Stomach (tissue), 9 donors: Measurements from ENCODE around the gene NXPH4. TPM values are rescaled to one million over a fixed set of nuclear protein-coding genes. Genes with fewer than 3 reads are reported as not detected.

Source experiments
- DNase-seq, 2 donors: peaks; one replicate each; pipeline versions ENCODE4 v3.0.0 to v3.0.0-alpha.2; 2013 to 2019
- H3K27ac ChIP-seq, 5 donors: fragments of 200-600 bp in 4 of 5; sonication (generic) in 4 of 5; one replicate each; pipeline ENCODE4 v1.5.1; 2013 to 2019; ENCODE audit warnings: mild to moderate bottlenecking in 1 of 5, moderate library complexity in 1 of 5
- H3K27me3 ChIP-seq, 3 donors: fragments of 200-600 bp; sonication (generic); one replicate each; pipeline ENCODE4 v1.5.1; 2017 to 2019; ENCODE audit warnings: mixed run types in 1 of 3
- H3K36me3 ChIP-seq, 4 donors: fragments of 200-600 bp; sonication (generic); 1 replicate in 3 of 4; 2 replicates in 1 of 4; pipeline ENCODE4 v1.5.1; 2016 to 2019
- H3K4me1 ChIP-seq, 4 donors: fragments of 200-600 bp; sonication (generic); one replicate each; pipeline ENCODE4 v1.5.1; 2016 to 2019
- H3K4me3 ChIP-seq, 4 donors: fragments of 200-600 bp; sonication (generic) in 3 of 4; one replicate each; pipeline ENCODE4 v1.5.1; 2016 to 2019; ENCODE audit warnings: mild to moderate bottlenecking in 1 of 4
- H3K9me3 ChIP-seq, 4 donors: fragments of 200-600 bp; sonication (generic); one replicate each; pipeline ENCODE4 v1.5.1; 2016 to 2019
- EP300 ChIP-seq: sonication (generic); formaldehyde crosslinking; IDR thresholded peaks from one replicate; pipeline ENCODE4 v1.6.1; 2017; ENCODE audit warnings: antibody characterized with exemption
- POLR2A ChIP-seq, 4 donors: fragments of 450-650 bp; IDR thresholded peaks; one replicate each; pipeline ENCODE4 v1.6.1; 2016; ENCODE audit warnings: antibody characterized with exemption in 4 of 4, control low read depth in 2 of 4, mild to moderate bottlenecking in 1 of 4, moderate library complexity in 1 of 4
- POLR2AphosphoS5 ChIP-seq, 3 donors: sonication (generic); formaldehyde crosslinking; IDR thresholded peaks; one replicate each; pipeline ENCODE4 v1.6.1; 2016; ENCODE audit warnings: antibody characterized with exemption in 3 of 3
- WGBS, 5 donors: extraction: QIAGEN DNeasy Blood & Tissue Kit in 3 of 5; methylation state at CpG; one replicate each; pipeline versions ENCODE4 v1.1.5 to v1.1.7; 2013 to 2018; 5-methylcytosine and 5-hydroxymethylcytosine counted together
- intact Hi-C: fragments of 100-400 bp; cut with DNase I; formaldehyde crosslinking; loops from one replicate; pipeline ENCODE4 v1.15.1; 2023; ENCODE audit warnings: low total_unique reads
- polyA plus RNA-seq, 3 donors: library from polyadenylated mRNA; stranded (reverse); fragments of 200-250 nt; gene quantifications; one replicate each; pipeline ENCODE4 v1.2.3, GENCODE V29; 2013
- total RNA-seq, 5 donors: library from RNA; depleted of rRNA; stranded (reverse); fragments of >200 nt; gene quantifications; one replicate each; pipeline versions ENCODE4 v1.1.0 to v1.2.3, GENCODE V29; 2014 to 2016
- TF ChIP-seq, protein P1 (sequence below), 7 experiments: fragments of 450-650 bp in 4 of 7; fragments of 200-600 bp in 3 of 7; sonication (generic) in 3 of 7; IDR thresholded peaks; one replicate each; pipeline ENCODE4 v1.5.1; 2016 to 2019; ENCODE audit warnings: antibody characterized with exemption in 7 of 7, control low read depth in 2 of 7, mild to moderate bottlenecking in 1 of 7
- donor health status: healthy with polysubstance abuse.
- donor health status: Bipolar disorder and iron deficiency.
- donor health status: healthy.

NXPH4 gene
- total and polyA plus RNA-seq, 8 donors: 0.18 to 0.44 (median 0.30) TPM; not detected in 5

DNA sequence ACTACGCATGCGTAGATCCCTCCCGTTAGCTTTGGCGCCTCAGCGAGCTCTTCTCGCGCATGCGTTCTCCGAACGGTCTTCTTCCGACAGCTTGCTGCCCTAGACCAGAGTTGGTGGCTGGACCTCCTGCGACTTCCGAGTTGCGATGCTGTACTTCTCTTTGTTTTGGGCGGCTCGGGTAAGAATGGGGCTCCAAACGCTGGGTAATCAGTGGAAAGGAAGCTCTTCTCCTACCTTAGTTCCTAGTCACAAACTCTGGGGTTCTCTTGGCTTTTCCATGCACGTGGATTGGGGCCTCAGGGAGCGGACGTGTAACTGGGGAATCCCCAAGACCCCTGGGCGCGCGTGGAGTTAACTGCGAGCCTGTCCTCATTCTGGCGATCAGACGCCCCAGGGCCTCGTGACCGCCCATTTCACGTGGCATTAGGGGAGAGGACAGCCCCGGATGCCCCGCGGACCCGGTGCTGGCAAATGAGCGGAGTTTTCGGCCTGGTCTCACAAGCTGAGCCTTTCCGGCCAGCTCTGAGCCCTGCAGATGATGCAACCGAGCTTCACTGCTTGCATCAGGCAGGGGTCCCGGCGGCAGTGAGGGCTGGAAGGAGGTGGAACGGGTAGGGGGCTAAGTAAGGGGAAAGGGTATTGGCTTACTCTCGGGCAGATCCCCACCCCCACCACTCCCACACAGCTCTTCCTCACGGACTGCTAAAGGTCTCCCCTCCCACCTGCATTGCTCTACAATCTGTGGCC, 13.2 kb downstream of the NXPH4 start, which contains the start of gene SHMT2:
TSS of gene SHMT2 (plus strand) at position 78 of the 747 bp plus-strand sequence. CDS start at position 146, 68 bp downstream.
- intact Hi-C loops: no loop called here
- Histone ChIP-seq H3K4me1 (peaks cover 22 to 65% (median 48%) of the 10 kb centered on the region in 4 donors), H3K9me3 (no peaks in the 10 kb centered on the region), H3K4me3 (peak within 1 kb of the TSS; percentile 61 to 84 (median 70)), H3K27me3 (peaks cover 18 to 27% (median 25%) of the 10 kb centered on the region in 3 donors), H3K27ac (peak within 1 kb of the TSS; percentile 81 to 88 (median 83)), H3K36me3 (peaks cover 34 to 41% (median 36%) of the 10 kb centered on the region in 4 donors)
- DNase-seq: peak; percentile 96 to 98
- WGBS, 5 donors: 0 to 1% (median 0%) methylated on average over 37 to 42 of the region's 42 CpGs
- no peak for TF ChIP-seq EP300
- peak in 2 of 3 donors; percentile 19 to 87 for TF ChIP-seq POLR2AphosphoS5 (IDR thresholded peaks at IDR 0.05)
- TF ChIP-seq POLR2A (IDR thresholded peaks at IDR 0.05): no peak

DNA sequence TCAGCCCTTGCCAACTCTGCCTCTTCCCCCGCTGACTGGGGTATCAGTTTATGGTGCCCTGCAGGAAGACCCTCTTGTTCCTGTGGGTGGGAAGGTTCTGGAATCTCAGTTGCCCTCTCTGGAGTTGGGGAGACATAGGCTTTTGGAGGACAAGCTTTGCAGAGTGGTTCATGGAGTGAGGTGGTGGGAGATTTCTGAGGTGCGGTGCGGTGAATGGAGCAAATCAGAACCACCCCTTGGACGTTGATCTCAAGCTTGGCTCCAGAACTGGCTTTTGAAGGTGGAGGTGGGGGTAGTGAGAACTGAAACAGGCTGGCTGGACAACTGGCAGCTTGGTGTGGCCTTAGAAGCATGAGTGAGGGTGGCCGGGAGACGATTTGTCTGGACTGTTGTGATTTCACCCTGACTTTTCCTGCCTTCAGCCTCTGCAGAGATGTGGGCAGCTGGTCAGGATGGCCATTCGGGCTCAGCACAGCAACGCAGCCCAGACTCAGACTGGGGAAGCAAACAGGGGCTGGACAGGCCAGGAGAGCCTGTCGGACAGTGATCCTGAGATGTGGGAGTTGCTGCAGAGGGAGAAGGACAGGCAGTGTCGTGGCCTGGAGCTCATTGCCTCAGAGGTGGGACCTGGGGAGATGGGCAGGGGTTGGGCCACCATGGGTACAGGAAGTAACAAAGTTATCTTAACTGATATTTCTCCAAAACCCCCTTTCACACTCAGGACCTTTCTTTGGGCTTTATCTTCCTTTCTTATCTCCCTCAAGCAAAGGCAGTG, 14.0 kb downstream of the NXPH4 start:
- peaks cover 22 to 65% (median 48%) of the 10 kb centered on the region in 4 donors for H3K4me1 ChIP-seq
- H3K36me3 ChIP-seq: peaks cover 34 to 44% (median 36%) of the 10 kb centered on the region in 4 donors
- WGBS, 5 donors: 27 to 53% (median 36%) methylated on average over 10 of the region's 10 CpGs
- peak overlapping the region in 4 of 5 donors; percentile 81 to 88 (median 85) for H3K27ac ChIP-seq
- peak overlapping the region; percentile 61 to 84 (median 70) for H3K4me3 ChIP-seq
- H3K9me3 ChIP-seq: no peaks in the 10 kb centered on the region
- intact Hi-C loops: no loop called here
- peak in 1 of 2 donors; percentile 17 for DNase-seq
- H3K27me3 ChIP-seq: peaks cover 11 to 27% (median 17%) of the 10 kb centered on the region in 3 donors
- no peak for TF ChIP-seq POLR2AphosphoS5 (IDR thresholded peaks at IDR 0.05)
- TF ChIP-seq, protein P1, sequence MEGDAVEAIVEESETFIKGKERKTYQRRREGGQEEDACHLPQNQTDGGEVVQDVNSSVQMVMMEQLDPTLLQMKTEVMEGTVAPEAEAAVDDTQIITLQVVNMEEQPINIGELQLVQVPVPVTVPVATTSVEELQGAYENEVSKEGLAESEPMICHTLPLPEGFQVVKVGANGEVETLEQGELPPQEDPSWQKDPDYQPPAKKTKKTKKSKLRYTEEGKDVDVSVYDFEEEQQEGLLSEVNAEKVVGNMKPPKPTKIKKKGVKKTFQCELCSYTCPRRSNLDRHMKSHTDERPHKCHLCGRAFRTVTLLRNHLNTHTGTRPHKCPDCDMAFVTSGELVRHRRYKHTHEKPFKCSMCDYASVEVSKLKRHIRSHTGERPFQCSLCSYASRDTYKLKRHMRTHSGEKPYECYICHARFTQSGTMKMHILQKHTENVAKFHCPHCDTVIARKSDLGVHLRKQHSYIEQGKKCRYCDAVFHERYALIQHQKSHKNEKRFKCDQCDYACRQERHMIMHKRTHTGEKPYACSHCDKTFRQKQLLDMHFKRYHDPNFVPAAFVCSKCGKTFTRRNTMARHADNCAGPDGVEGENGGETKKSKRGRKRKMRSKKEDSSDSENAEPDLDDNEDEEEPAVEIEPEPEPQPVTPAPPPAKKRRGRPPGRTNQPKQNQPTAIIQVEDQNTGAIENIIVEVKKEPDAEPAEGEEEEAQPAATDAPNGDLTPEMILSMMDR (IDR thresholded peaks at IDR 0.05): no peak
- no peak for TF ChIP-seq EP300
- TF ChIP-seq POLR2A (IDR thresholded peaks at IDR 0.05): no peak

DNA sequence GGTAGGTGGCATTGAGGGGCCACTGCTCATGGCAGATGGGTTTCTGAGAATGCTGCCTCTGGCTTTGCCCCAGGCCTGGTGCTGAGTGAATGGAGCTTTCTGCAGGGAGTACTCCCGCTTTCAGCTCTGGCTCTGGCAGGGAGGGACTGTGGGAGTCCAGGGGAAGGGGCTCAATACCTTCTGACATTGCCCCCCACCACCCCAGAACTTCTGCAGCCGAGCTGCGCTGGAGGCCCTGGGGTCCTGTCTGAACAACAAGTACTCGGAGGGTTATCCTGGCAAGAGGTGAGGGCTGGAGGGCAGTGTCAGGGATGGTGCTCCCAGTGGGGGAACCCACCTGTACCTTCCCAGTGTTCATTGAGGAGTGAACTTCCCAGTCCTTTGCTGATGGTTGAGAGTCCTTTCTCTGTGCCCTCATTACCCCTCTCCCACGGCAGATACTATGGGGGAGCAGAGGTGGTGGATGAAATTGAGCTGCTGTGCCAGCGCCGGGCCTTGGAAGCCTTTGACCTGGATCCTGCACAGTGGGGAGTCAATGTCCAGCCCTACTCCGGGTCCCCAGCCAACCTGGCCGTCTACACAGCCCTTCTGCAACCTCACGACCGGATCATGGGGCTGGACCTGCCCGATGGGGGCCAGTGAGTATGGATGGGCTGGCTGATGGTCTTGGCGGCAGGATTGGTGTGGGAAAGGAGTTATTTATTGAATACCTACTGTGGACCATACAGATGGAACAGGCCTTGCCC, 14.9 kb downstream of the NXPH4 start:
- Histone ChIP-seq H3K27me3 (peaks cover 2 to 27% (median 12%) of the 10 kb centered on the region in 3 donors), H3K36me3 (peaks cover 34 to 44% (median 36%) of the 10 kb centered on the region in 4 donors), H3K27ac (no peak overlapping the region), H3K4me1 (peaks cover 22 to 65% (median 48%) of the 10 kb centered on the region in 4 donors), H3K9me3 (no peaks in the 10 kb centered on the region), H3K4me3 (peak overlapping the region in 2 of 4 donors; percentile 69 to 84)
- DNase-seq: no peak
- WGBS, 5 donors: 85 to 94% (median 92%) methylated on average over 11 to 13 of the region's 13 CpGs
- intact Hi-C loops: no loop called here
- no peak for TF ChIP-seq POLR2A (IDR thresholded peaks at IDR 0.05)
- TF ChIP-seq, protein P1 (IDR thresholded peaks at IDR 0.05): no peak
- no peak for TF ChIP-seq POLR2AphosphoS5 (IDR thresholded peaks at IDR 0.05)
- no peak for TF ChIP-seq EP300

DNA sequence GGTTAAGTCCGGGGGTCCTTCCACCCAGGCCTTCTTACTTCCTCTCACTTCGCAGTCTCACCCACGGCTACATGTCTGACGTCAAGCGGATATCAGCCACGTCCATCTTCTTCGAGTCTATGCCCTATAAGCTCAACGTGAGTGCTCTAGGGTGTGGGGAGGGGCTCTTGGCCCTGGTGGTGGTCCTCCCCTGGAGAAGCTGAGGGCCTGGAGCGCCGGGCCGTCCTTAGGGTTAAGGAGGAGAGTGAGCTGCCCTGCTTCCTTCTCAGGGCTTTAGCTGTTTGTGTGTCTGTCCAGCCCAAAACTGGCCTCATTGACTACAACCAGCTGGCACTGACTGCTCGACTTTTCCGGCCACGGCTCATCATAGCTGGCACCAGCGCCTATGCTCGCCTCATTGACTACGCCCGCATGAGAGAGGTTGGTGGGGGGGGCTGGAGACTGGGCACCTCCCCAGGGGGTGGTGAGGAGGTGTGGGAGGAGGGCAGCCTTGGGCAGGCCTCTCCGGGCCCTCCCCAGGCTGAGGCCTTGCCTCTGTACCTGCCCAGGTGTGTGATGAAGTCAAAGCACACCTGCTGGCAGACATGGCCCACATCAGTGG, 15.7 kb downstream of the NXPH4 start:
- intact Hi-C loops: no loop called here
- Histone ChIP-seq H3K4me1 (peaks cover 17 to 66% (median 49%) of the 10 kb centered on the region in 4 donors), H3K36me3 (peaks cover 34 to 44% (median 36%) of the 10 kb centered on the region in 4 donors), H3K4me3 (no peak overlapping the region), H3K27ac (no peak overlapping the region), H3K9me3 (no peaks in the 10 kb centered on the region), H3K27me3 (peaks cover 0 to 27% (median 9%) of the 10 kb centered on the region in 3 donors)
- no peak for DNase-seq
- TF ChIP-seq, protein P1 (IDR thresholded peaks at IDR 0.05): no peak
- TF ChIP-seq POLR2AphosphoS5 (IDR thresholded peaks at IDR 0.05) (no peak), POLR2A (IDR thresholded peaks at IDR 0.05) (no peak), EP300 (no peak)
- 85 to 89% (median 87%) methylated on average over 18 to 19 of the region's 19 CpGs for WGBS, 5 donors
